ENCODE results near the gene ATXN7L3.
"Not testable (repeated sequence)": the region's sequence is repeated elsewhere in the genome, so short reads cannot be mapped to it uniquely, and the experiment has no call there.

- TF ChIP-seq ZBTB1 (tag by site-specific recombination; IDR thresholded peaks at IDR 0.05); TCF7L2 (IDR thresholded peaks at IDR 0.05; ENCODE audit: borderline replicate concordance, low read depth, low read length); ZNF776 (tag by site-specific recombination; IDR thresholded peaks at IDR 0.05; ENCODE audit: borderline replicate concordance); IKZF3 (tag by site-specific recombination; IDR thresholded peaks at IDR 0.05); MEIS1 (CRISPR knock-in tag; IDR thresholded peaks at IDR 0.05; ENCODE audit: borderline replicate concordance); ZNF544 (tag by site-specific recombination; IDR thresholded peaks at IDR 0.05); GLI4 (tag by site-specific recombination; IDR thresholded peaks at IDR 0.05); ZBTB7A (tag by site-specific recombination; IDR thresholded peaks at IDR 0.05; ENCODE audit: low read depth); GFI1B (tag by site-specific recombination; IDR thresholded peaks at IDR 0.05); ZBTB20 (tag by site-specific recombination; IDR thresholded peaks at IDR 0.05); ZNF223 (tag by site-specific recombination; IDR thresholded peaks at IDR 0.05); YY1 (tag by site-specific recombination; IDR thresholded peaks at IDR 0.05): not testable (repeated sequence)
- TF ChIP-seq, protein P1, sequence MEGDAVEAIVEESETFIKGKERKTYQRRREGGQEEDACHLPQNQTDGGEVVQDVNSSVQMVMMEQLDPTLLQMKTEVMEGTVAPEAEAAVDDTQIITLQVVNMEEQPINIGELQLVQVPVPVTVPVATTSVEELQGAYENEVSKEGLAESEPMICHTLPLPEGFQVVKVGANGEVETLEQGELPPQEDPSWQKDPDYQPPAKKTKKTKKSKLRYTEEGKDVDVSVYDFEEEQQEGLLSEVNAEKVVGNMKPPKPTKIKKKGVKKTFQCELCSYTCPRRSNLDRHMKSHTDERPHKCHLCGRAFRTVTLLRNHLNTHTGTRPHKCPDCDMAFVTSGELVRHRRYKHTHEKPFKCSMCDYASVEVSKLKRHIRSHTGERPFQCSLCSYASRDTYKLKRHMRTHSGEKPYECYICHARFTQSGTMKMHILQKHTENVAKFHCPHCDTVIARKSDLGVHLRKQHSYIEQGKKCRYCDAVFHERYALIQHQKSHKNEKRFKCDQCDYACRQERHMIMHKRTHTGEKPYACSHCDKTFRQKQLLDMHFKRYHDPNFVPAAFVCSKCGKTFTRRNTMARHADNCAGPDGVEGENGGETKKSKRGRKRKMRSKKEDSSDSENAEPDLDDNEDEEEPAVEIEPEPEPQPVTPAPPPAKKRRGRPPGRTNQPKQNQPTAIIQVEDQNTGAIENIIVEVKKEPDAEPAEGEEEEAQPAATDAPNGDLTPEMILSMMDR (tag by site-specific recombination; IDR thresholded peaks at IDR 0.05) = not testable (repeated sequence)
These were observed 50.6 kb downstream of the ATXN7L3 start for GRCh38 chr17:44149066-44149465.
